ENCODE data around the gene COL21A1. TPM values are rescaled to one million over a fixed set of nuclear protein-coding genes. Genes with fewer than 3 reads are reported as not detected.

COL21A1 gene
- total and polyA plus RNA-seq, 2 of the 4 experiments (the other 2 are of a cell fraction) = 0.05 TPM; not detected in 1

GRCh38 chr6:56266011-56266410 is 18.6 kb upstream of the COL21A1 start:
- Histone ChIP-seq H3K23ac (ENCODE audit: low read depth, low read length) (no peak overlapping the region), H2AK5ac (ENCODE audit: low read depth, low read length) (no peak overlapping the region), H3K36me3 (ENCODE audit: control insufficient read depth, insufficient read depth, low read length) (no peaks in the 10 kb centered on the region), H2BK15ac (ENCODE audit: low read depth, low read length) (no peak overlapping the region), H3K4me1 (ENCODE audit: control insufficient read depth, insufficient read depth, low read length) (no peaks in the 10 kb centered on the region), H2AFZ (replicated peaks; ENCODE audit: low read length, poor library complexity) (no peak overlapping the region), H3K9me3 (ENCODE audit: control insufficient read depth, insufficient read depth, low read length) (peaks cover 2% of the 10 kb centered on the region; the same call in 1 of the 2 replicates), H3K27me3 (ENCODE audit: control insufficient read depth, insufficient read depth, low read length) (no peaks in the 10 kb centered on the region; the same call in 1 of the 2 replicates), H3K9ac (ENCODE audit: low read depth, low read length) (no peak overlapping the region), H4K8ac (ENCODE audit: low read depth in 2 of 2, low read length in 2 of 2) (no peak overlapping the region), H3K79me1 (ENCODE audit: low read depth in 1 of 2, low read length in 2 of 2) (no peaks in the 10 kb centered on the region), H4K20me1 (ENCODE audit: insufficient read depth, low read length) (no peaks in the 10 kb centered on the region), H3K4me2 (ENCODE audit: low read depth, low read length) (no peak overlapping the region), H3K18ac (ENCODE audit: low read depth, low read length) (no peak overlapping the region), H2BK20ac (ENCODE audit: low read depth, low read length) (no peak overlapping the region), H4K5ac (ENCODE audit: low read depth, low read length) (no peak overlapping the region), H2AK9ac (replicated peaks; ENCODE audit: low read depth, low read length, poor library complexity) (no peak overlapping the region), H2BK120ac (ENCODE audit: low read depth, low read length) (no peak overlapping the region), H3K9me1 (ENCODE audit: insufficient read depth, low read length) (no peaks in the 10 kb centered on the region), H4K91ac (ENCODE audit: insufficient read depth, low read depth, low read length) (no peak overlapping the region), H2BK5ac (ENCODE audit: low read depth, low read length, poor library complexity, severe bottlenecking) (no peak overlapping the region), H3K27ac (ENCODE audit: insufficient read depth, low read length) (no peak overlapping the region), H3K56ac (ENCODE audit: extremely low read depth, insufficient read depth, low read length) (no peak overlapping the region), H3K4ac (ENCODE audit: low read depth, low read length) (no peak overlapping the region), H3K4me3 (ENCODE audit: insufficient read depth, low read depth, low read length) (no peak overlapping the region), H3K14ac (replicated peaks; ENCODE audit: low read depth, low read length) (no peak overlapping the region)
- no CpG with 5 or more reads among the region's 3 CpGs for WGBS, 2 experiments (ENCODE audit: extremely low coverage in 2 of 2, insufficient read length in 1 of 2)
- dilution Hi-C loops (cut with HindIII; ENCODE audit: low sequenced_read_pairs, unreplicated experiment) (no loop called here), intact Hi-C loops (cut with micrococcal nuclease) (no loop called here), in situ Hi-C loops (cut with MboI; ENCODE audit: low sequenced_read_pairs) (no loop called here)
- CTCF ChIA-PET = no interaction called here
- no peak for ATAC-seq (ENCODE audit: low read depth)
- no peak for DNase-seq
- POLR2A ChIA-PET (ENCODE audit: unreplicated experiment) = no interaction called here
- TF ChIP-seq CHD1 (IDR thresholded peaks at IDR 0.05; ENCODE audit: low read depth, low read length) = no peak
- TF ChIP-seq MXI1 (IDR thresholded peaks at IDR 0.05; ENCODE audit: borderline replicate concordance, low read depth, low read length) = no peak
- no peak for TF ChIP-seq RCOR1 (IDR thresholded peaks at IDR 0.05; ENCODE audit: insufficient replicate concordance, low read length)
- TF ChIP-seq, protein P1, sequence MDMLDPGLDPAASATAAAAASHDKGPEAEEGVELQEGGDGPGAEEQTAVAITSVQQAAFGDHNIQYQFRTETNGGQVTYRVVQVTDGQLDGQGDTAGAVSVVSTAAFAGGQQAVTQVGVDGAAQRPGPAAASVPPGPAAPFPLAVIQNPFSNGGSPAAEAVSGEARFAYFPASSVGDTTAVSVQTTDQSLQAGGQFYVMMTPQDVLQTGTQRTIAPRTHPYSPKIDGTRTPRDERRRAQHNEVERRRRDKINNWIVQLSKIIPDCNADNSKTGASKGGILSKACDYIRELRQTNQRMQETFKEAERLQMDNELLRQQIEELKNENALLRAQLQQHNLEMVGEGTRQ (IDR thresholded peaks at IDR 0.05; ENCODE audit: low read depth, low read length) = no peak
- TF ChIP-seq, protein P2, sequence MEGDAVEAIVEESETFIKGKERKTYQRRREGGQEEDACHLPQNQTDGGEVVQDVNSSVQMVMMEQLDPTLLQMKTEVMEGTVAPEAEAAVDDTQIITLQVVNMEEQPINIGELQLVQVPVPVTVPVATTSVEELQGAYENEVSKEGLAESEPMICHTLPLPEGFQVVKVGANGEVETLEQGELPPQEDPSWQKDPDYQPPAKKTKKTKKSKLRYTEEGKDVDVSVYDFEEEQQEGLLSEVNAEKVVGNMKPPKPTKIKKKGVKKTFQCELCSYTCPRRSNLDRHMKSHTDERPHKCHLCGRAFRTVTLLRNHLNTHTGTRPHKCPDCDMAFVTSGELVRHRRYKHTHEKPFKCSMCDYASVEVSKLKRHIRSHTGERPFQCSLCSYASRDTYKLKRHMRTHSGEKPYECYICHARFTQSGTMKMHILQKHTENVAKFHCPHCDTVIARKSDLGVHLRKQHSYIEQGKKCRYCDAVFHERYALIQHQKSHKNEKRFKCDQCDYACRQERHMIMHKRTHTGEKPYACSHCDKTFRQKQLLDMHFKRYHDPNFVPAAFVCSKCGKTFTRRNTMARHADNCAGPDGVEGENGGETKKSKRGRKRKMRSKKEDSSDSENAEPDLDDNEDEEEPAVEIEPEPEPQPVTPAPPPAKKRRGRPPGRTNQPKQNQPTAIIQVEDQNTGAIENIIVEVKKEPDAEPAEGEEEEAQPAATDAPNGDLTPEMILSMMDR (conservative IDR thresholded peaks at IDR 0.05; ENCODE audit: low read depth, low read length) = no peak
- no peak for TF ChIP-seq CEBPB (IDR thresholded peaks at IDR 0.05; ENCODE audit: low read depth, low read length)
- no peak for TF ChIP-seq POLR2A (IDR thresholded peaks at IDR 0.05; ENCODE audit: low read depth, low read length)
- no peak for TF ChIP-seq RAD21 (IDR thresholded peaks at IDR 0.05; ENCODE audit: low read length)
- BruUV-seq (replicated peaks) = no TSS peak

All from IMR-90 (cell line).